HG03066 (cell line): Measurements from ENCODE around the gene CGAS.
A peak's percentile ranks its signal among the peaks of the same experiment; 100 is the strongest.
"Not testable (repeated sequence)": the region's sequence is repeated elsewhere in the genome, so short reads cannot be mapped to it uniquely, and the experiment has no call there.

Experiments used
- ATAC-seq: cut with Tn5 transposase; IDR thresholded peaks from one replicate; pipeline ENCODE4 v1.9.1; 2021; ENCODE audit warnings: low read depth; ENCODE audit not compliant: unreplicated experiment

The CGAS gene

DNA sequence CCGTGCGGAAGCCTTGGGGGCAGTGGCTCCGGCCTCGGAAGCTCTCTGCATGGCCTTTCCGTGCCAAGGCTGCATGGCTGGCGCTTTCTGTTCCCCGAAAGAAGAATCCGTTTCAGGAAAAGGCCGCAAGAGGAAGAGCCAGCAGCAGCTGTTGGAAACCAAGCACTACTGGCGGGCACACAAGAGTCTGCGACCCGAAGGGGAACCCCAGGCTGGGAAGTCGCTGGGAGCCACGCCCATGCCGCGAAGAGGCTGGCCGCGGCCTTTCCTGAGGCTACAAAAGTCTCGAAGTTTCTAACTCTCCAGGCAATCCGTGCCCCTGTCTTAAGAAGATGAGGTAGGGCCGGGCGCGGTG, at the start of gene CGAS:
Gene CGAS, minus strand, starts transcription at position 191 of the 355 bp plus-strand sequence. Its CDS starts 116 bp downstream, at position 75.
- ATAC-seq = peak; percentile 65

DNA sequence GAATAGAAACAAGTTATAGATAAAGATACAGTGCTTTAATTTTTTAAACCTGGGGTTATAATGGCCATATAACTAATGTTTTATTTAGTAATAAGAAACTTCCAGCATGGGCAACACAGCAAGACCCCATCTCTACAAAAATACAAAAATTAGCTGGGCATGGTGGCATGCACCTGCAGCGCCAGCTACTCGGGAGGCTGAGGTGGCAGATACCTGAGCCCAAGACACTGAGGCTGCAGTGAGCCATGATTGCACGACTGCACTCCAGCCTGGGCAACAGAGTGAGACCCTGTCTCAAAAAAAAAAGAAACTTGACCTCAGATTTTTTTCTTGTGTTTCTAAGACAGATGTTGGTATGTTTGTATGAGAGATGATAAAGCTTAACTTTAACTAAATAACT, 45.8 kb upstream of the CGAS start:
- no peak for ATAC-seq

DNA sequence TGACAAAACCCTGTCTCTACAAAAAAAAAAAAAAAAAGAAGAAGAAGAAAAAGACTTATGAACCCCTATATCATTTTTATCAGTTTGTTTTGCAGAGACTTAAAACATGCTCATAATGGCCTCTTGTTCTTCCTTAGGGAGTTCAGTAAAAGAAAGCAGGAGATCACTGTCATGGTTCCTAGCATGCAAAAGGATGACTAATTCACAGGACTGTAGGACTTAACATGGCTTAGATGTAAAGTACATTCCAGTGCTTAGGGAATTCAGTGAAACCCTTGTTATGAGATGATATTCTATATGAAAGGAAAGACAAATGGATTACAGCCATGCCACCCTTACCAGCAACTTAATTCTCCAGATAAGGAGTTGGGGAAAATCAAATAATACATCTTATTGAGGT, 39.3 kb upstream of the CGAS start:
- no peak for ATAC-seq

DNA sequence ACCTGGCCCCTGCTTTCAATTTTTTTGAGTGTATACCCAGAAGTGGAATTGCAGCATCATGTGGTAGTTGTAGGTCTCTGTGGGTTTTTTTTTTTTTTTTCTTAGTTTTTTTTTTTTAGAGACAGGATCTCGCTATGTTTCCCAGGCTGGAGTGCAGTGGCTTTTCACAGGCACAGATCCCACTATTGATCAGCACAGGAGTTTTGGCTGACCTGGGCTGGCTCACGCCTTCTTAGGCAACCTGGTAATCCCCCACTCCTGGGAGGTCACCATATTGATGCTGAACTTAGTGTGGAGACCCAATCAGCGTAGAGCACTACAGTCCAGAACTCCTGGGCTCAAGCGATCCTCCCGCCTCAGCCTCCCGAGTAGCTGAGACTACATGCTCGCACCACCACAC, 35.4 kb upstream of the CGAS start:
- ATAC-seq = no peak

DNA sequence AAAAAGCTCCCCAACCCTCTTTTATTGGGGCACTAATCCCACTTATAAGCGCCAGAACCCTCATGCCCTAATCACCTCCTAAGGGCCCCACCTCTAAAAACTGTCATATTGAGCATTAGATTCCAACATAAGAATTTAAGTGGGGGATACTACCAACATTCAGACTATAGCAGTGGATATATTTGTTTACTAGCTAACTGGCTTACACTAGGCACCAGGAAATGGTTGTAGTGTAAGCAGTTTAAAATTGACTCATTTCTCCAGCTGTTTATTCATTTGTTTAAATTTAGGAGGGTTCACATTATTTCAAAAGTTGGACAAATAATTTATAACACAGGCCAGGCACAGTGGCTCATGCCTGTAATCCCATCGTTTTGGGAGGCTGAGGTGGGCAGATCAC, 32.3 kb upstream of the CGAS start:
- ATAC-seq = no peak

DNA sequence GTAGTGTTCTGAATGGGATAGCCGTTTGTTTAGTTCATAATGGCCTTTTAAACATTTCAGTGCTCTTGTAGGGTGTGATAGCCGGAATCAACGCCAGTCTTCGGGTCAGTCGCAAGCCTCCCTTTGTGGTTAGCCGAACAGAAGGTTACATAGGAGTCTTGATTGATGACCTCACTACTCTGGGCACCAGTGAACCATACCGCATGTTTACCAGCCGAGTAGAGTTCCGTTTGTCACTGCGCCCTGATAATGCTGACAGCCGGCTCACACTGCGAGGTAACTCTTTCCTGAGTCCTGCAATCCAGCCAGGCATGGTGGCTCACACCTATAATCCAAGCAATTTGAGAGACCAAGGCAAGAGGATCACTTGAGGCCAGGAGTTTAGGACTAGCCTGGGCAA, 29.9 kb upstream of the CGAS start:
- no peak for ATAC-seq

DNA sequence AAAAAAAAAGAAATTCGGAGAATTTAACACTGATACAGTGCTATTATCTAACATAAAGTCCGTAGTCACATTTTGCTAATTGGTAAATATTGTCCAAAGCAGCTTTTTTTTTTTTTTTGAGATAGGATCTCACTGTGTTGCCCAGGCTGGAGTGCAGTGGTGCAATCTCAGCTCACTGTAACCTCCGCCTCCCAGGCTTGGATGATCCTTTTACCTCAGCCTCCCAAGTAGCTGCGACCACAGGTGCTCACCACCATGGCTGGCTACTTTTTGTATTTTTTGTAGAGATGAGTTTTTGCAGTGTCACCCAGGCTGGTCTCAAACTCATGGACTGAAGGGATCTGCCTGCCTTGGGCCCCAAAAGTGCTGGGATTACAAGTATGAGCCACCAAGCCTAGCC, 25.3 kb upstream of the CGAS start:
- no peak for ATAC-seq

DNA sequence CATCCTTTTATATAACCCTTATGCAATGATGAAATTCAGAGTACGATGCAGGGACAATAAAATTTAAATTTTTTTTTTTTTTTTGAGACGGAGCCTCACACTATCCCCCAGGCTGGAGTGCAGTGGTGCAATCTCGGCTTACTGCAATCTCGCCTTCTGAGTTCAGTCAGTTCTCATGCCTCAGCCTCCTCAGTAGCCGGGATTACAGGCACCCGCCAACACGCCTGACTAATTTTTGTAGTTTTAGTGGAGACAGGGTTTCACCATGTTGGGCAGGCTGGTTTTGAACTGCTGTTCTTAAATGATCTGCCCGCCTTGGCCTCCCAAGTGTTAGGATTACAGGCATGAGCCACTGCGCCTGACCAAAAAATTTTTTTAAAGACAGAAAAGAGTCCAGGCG, 24.6 kb upstream of the CGAS start:
- ATAC-seq = no peak

DNA sequence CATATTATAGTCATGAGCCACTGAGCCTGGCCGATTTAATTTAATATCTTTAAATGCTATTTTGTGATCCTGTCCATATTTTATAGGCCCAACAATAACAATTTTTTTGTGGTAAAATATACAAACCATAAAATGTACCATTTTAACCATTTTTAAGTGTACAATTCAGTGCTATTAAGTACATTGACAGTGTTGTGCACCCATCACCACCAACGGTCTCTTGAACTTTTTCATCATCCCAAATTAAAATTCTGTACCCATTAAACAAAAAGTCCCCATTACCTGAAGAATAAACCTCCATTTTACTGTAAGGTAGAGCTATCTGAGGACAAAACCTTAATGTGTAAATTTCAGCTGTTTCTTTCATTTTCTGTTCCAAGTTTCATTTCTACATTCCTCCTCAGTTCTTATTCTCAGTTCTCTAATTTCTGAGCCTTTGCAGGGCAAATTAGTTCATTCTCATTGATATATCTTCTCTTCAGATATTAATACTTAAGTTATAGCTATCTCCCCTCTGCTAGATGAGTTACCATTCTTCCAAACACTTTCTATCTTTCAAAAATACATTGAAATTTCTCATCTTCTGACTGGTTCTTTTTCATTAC, 19.7 kb upstream of the CGAS start:
- peak; percentile 94 for ATAC-seq

DNA sequence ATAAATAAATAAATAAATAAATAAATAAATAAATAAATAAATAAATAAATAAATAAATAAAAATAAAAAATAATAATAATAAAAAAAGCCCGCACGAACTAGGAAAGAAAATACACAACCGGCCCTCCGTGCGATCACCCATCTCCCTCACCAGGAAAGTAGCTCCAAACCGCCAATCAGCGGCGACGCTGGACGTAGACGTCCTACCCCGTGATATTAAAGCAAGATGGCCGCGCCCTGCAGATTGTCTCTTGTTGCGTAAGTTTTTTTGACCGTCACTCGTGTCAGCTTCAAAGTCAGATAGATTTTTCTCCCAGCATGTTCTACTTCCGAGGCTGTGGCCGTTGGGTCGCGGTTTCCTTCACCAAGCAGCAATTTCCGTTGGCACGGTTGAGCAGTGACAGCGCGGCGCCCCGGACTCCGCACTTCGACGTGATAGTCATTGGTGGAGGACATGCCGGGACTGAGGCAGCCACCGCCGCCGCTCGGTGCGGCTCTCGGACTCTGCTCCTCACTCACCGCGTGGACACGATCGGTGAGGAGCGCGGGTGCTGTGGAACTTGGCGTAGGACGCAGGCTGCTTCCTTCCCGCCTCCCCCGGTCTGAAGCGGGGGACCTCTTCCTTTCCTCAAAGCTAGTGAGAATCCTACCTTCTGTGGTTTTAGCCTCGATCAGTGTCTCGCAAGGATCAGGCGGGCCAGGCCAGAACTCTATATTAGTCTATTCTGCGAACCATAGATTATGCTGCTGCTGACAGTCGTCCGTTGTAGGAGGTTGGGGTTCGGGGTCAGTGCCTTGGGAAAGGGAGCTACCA, 9.6 kb upstream of the CGAS start, which contains the start of gene MTO1:
Gene MTO1, plus strand, starts transcription at position 201 of the 814 bp plus-strand sequence. Its CDS starts 118 bp downstream, at position 319.
- peak; percentile 95 for ATAC-seq

DNA sequence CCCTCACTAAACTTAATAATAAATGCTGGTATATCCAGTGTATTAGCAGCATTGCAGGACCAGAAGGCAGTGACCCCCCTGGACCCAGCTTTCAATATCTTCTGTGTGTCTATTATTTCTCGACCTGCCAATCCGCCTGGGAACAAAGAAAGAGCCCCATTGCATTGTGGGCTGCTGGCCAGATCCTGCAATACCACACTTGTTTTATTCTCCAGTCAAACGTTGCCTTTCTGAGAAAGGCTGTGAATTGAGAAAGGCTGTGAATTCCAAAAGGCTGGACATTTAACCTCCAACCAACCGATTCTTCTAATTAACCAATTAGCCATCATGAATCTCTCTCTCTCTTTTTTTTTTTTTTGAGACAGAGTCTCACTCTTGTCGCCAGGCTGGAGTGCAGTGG, 8.0 kb upstream of the CGAS start:
- no peak for ATAC-seq

DNA sequence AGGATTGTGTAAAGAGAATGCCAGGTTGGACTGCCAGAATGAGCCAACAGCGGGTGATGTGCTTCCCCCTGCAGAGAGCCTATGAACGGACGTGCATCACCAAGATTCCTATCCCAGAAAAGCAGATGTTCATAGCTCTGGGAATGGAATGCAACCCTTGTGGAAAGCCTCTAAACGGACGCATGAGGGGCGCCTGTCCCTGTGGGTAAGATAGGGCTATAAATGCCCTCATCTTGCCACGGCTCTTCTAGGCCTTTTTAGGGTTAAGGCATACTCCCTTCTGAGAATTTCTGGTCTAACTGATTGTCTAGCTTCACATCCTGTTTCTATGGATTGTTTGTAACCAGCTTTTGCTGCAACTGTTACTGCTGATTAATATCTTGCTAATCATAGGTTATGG, 7.4 kb upstream of the CGAS start:
- not testable (repeated sequence) for ATAC-seq

DNA sequence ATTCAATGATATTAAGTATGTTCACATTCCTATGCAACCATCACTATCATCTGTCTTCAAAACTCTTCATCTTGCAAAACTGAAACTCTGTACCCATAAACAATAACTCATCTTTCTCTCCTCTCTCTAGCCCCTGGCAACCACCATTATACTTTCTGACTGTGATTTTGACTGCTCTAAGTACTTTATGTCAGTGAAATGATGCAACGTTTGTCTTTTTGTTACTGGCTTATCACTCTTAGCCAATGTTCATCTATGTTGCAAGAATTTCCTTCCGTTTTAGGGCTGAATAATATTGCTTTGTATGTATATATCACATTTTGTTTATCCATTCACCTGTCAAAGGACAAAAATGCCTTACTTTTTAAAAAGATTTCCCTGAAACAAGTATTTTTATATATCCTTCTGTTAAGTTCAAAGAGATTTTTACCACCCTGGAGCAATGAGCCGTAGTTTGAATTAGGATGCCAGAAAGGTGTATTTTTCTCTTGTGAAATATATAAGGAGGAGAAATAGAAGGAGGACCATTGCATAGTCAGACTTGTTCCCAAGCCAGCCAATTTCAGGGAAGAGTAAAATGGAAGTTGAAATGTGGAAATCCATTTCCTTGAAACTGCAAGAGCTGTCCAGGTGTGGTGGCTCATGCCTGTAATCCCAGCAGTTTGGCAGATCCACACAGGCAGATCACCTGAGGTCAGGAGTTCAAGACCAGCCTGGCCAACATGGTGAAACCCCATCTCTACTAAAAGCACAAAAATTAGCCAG, 4.0 kb upstream of the CGAS start:
- no peak for ATAC-seq

DNA sequence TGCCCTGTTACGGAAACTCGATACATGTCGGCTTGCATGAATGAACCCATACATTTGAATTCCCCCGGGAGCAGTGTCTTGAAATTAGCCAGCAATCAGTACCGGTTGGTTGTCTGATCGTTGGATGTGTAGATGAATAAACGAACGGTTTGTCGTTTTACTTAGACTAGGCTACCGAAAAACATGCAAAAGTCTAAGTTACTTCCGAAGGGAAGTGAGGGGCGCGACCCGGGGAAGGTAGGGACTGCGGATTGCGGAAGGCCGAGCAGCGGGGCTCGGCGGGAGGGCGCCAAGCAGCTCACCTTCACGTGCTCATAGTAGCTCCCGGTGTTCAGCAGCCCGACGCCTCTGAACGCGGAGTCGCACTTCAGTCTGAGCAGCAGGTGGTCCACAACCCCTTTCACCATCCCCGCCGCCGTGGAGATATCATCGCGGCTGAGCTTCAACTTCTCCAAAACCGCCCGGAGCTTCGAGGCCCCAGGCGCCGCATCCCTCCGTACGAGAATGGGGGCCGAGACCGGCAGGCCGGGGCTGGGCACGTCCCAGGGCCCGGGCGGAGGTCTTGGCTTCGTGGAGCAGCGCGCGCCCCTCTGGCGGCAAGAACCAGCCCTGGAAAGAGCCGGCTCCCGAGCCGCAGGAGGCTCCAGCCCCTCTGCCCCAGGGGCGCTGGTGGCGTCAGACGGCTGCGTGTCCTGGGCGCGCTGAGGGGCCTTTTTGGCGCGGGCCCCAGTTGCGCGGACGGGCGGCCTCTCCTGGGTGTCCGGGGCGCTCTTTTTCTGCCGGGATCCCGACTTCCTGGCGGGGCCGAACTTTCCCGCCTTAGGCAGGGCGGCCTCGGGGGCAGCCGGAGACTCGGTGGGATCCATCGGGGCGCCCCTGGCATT, 632 bp downstream of the CGAS start:
- peak; percentile 54 for ATAC-seq

DNA sequence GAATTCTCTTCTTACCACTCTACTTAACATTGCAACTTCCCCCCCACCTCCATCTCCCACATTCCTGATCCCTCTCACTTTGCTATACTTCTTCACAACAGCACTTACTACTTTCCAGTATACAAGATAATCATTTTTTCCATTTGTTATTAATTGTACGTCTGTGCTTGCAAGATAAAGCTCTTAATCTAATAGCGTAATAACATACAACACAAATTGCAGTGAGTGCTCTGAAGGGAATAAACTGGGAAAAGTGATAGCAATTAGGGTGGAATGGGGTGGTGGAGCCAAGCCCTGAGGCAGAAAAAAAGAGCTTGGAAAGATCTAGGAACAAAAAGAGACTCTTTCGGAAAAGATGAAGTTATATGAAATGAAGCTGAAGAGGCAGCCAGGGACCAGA, 8.5 kb downstream of the CGAS start:
- ATAC-seq = no peak

DNA sequence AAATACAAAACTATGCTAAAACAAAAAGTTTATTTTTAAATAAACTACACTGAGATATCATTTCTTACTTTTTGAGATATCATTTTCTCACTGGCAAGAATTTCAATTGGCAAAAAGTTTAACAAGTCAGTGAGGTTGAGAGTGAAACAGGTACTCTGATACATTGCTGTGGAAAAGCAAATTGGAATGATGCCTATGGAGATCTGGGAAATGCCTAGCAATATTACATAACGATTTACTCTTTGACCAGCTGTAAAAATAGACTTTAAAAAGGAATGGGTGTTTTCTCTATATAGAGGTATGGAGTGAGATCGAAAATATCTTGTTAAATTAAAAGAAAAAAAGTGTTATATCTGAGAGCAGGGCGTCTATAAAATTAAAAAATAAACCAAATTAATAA, 16.9 kb downstream of the CGAS start:
- ATAC-seq = no peak

DNA sequence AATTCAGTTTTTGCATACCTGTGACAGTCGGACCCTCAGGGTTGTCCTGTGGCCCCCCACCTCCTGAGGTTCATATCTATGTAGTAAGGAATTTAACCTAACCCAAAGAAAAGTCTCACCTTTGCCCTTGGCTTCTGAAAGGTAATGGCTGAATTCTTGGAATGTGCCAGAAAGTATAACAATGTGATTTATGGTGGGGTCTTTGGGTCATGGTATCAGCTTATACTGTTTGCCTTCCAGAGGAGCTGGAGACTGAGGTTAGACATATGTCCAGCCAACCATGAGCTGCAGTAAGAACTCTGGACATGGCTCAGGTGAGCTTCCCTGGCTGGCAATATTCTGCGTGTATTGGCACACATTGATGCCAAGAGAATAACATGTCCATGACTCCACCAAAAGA, 30.6 kb downstream of the CGAS start:
- ATAC-seq = no peak

DNA sequence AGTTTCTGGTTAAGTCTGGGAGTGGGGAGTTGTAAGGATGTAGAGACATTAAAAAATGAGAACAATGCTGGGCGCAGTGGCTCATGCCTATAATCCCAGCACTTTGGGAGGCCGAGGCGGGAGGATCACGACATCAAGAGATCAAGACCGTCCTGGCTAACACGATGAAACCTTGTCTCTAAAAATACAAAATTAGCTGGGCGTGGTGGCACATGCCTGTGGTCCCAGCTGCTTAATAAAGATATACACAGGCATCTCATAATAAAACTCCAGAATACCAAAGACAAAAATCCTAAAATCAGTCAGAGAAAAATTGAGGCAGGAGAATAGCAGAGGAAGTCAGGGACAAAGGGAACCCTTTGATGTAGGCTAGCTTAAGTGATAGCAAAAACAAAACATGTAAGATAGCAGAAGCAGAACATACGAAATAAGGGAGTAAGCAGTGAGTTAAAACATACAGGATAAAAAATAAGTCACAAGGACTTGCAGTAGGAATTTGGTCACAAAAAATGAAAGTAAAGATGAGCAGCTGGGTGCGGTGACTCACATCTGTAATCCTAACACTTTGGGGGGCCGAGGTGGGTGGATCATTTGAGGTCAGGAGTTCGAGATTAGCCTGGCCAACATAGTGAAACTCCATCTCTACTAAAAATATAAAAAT, 33.9 kb downstream of the CGAS start:
- ATAC-seq = no peak

DNA sequence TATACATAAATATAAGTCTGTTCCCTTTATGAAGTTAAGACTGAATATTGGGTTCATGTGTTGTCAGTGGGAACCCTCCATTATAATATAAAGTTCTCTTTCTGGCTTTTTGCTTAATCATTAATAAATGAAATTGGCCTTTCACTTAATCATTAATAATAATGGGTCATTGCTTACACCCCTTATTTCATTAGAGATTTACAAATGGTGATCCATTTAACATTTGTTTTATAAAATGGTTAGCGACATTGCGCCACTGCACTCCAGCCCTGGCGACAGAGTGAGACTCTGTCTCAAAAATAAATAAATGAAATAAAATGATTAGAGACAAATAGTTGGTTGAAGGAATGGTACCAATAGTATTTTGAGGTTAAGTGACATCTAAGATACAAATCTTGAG, 39.0 kb downstream of the CGAS start:
- no peak for ATAC-seq

DNA sequence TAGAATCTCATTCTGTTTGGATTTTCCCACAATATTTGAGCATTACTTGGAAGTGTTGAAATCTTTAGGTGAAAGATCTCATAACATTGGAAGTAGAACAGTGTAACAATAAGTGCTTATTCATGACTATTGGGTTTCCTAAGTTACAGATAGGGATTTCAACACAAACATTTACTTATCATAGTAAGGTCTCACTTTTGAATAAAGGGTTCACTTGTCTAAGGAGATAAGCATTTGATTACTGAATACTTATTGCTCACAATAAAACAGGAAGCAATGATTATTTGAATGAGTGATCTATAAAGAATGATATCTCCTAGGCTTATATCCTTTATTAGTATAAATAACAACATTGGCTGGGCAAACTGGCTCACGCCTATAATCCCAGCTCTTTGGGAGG, 42.7 kb downstream of the CGAS start:
- ATAC-seq = no peak
